DND-41 (cell line): ENCODE data around the gene SCRN2.

Experiments
- ATAC-seq: fragments of 200-7000 bp; cut with Tn5 transposase; 3 replicates; pipeline ENCODE4 v1.9.1; 2021; ENCODE audit warnings: low read depth; ENCODE audit not compliant: insufficient read depth
- DNase-seq: peaks from one replicate; pipeline ENCODE4 v3.0.0-alpha.2; 2020
- H2AFZ ChIP-seq: 2 replicates; pipeline ENCODE4 v1.6.0; 2012; ENCODE audit warnings: low read depth, low read length
- H3K27ac ChIP-seq: 2 replicates; pipeline ENCODE4 v1.5.1; 2012; ENCODE audit warnings: low read length, inconsistent platforms
- H3K27me3 ChIP-seq: fragments of 200-600 bp; sonication (generic); 2 replicates; pipeline ENCODE4 v1.6.0; 2012; ENCODE audit warnings: low read length, mild to moderate bottlenecking, inconsistent platforms; ENCODE audit not compliant: insufficient read depth, poor library complexity
- H3K36me3 ChIP-seq: 2 replicates; pipeline ENCODE4 v1.5.1; 2012; ENCODE audit warnings: low read length, inconsistent platforms; ENCODE audit not compliant: insufficient read depth
- H3K4me1 ChIP-seq: 2 replicates; pipeline ENCODE4 v1.5.1; 2012; ENCODE audit warnings: mild to moderate bottlenecking, low read length; ENCODE audit not compliant: insufficient read depth
- H3K4me2 ChIP-seq: 2 replicates; pipeline ENCODE4 v1.6.0; 2012; ENCODE audit warnings: mild to moderate bottlenecking, moderate library complexity, low read length, inconsistent platforms; ENCODE audit not compliant: insufficient read depth
- H3K4me3 ChIP-seq, 2 experiments: fragments of 200-600 bp in 1 of 2; shearing (Covaris generic) in 1 of 2; 2 replicates each; pipeline ENCODE4 v1.5.1; 2012 to 2016; ENCODE audit warnings: inconsistent platforms in 2 of 2, low read length in 2 of 2, mild to moderate bottlenecking in 2 of 2, low read depth in 1 of 2, moderate library complexity in 1 of 2
- H3K79me2 ChIP-seq: 2 replicates; pipeline ENCODE4 v1.6.0; 2012; ENCODE audit warnings: low read length, inconsistent platforms; ENCODE audit not compliant: insufficient read depth
- H3K9ac ChIP-seq: 2 replicates; pipeline ENCODE4 v1.6.0; 2012; ENCODE audit warnings: low read depth, mild to moderate bottlenecking, inconsistent platforms, low read length, moderate library complexity
- H3K9me3 ChIP-seq: 2 replicates; pipeline ENCODE4 v1.5.1; 2012; ENCODE audit warnings: low read length, moderate library complexity, mild to moderate bottlenecking, inconsistent platforms; ENCODE audit not compliant: insufficient read depth, severe bottlenecking
- H4K20me1 ChIP-seq: 2 replicates; pipeline ENCODE4 v1.6.0; 2012; ENCODE audit warnings: low read length; ENCODE audit not compliant: insufficient read depth
- CTCF ChIP-seq: IDR thresholded peaks from 2 replicates; pipeline ENCODE4 v1.5.1; 2012; ENCODE audit warnings: borderline replicate concordance, low read length, moderate library complexity, mild to moderate bottlenecking; ENCODE audit not compliant: poor library complexity, severe bottlenecking; ENCODE audit errors: extremely low read depth
- EZH2 ChIP-seq: IDR thresholded peaks from 3 replicates; pipeline ENCODE4 v1.6.1; 2012; ENCODE audit warnings: borderline replicate concordance, low read depth, mild to moderate bottlenecking, moderate library complexity, low read length, inconsistent platforms; ENCODE audit not compliant: severe bottlenecking

Gene SCRN2

GRCh38 chr17:47831003-47831933, 9.8 kb downstream of the SCRN2 start, which contains the start of the genes LRRC46 and MRPL10:
LRRC46 (plus strand) TSS chr17:47831670; CDS start chr17:47831990, 320 bp downstream.
MRPL10 (minus strand) TSS chr17:47831541; CDS start chr17:47831511, 30 bp downstream.
- Histone ChIP-seq H3K4me2 (peak within 1 kb of the TSS; percentile 73), H3K9ac (peak within 1 kb of the TSS; percentile 77), H3K27me3 (no peaks in the 10 kb centered on the region), H3K79me2 (peaks cover 32% of the 10 kb centered on the region), H2AFZ (peak within 1 kb of the TSS; percentile 97), H4K20me1 (peaks cover 6% of the 10 kb centered on the region), H3K4me1 (peaks cover 30% of the 10 kb centered on the region), H3K9me3 (no peaks in the 10 kb centered on the region), H3K4me3 (peak within 1 kb of the TSS; percentile 93 to 97), H3K36me3 (peaks cover 30% of the 10 kb centered on the region), H3K27ac (peak within 1 kb of the TSS; percentile 91)
- peak; percentile 93 for DNase-seq
- TF ChIP-seq CTCF (peak; percentile 53), EZH2 (no peak)
- ATAC-seq = peak; percentile 95

DNA sequence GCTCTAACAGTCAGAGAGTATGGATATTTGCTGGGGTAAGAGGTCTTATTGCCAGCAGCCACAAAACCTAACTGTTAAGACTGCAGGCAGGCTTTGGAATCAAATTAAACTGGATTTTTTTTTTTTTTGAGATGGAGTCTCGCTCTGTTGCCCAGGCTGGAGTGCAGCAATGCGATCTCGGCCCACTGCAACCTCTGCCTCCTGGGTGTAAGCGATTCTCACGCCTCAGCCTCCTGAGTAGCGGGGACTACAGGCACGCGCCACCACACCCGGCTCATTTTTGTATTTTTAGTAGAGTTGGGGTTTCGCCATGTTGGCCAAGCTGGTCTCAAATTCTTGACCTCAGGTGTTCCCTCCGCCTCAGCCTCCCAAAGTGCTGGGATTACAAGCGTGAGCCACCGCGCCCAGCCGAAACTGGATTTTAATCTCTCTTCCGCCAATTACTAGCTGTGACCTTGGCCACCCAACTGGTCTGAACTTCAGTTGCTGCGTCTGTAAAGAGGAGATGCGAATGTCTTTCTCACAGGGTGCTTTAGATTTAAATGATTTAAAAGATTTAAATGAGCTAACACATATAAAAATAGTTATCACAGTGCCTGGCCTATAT, 10.6 kb downstream of the SCRN2 start:
- TF ChIP-seq EZH2 = no peak
- TF ChIP-seq CTCF = no peak

GRCh38 chr17:47829870-47830269, 11.2 kb downstream of the SCRN2 start:
- Histone ChIP-seq H3K9me3 (no peaks in the 10 kb centered on the region), H3K4me1 (peaks cover 30% of the 10 kb centered on the region), H3K36me3 (peaks cover 35% of the 10 kb centered on the region), H3K27ac (no peak overlapping the region), H3K27me3 (no peaks in the 10 kb centered on the region), H3K79me2 (peaks cover 32% of the 10 kb centered on the region), H3K9ac (peak overlapping the region; percentile 77), H2AFZ (no peak overlapping the region), H3K4me3 (peak overlapping the region in 1 of 2 experiments; percentile 93; a peak in 2 of 4 replicates), H4K20me1 (peaks cover 6% of the 10 kb centered on the region), H3K4me2 (peak overlapping the region; percentile 73)
- no peak for DNase-seq
- TF ChIP-seq CTCF (no peak), EZH2 (no peak)
- ATAC-seq = no peak

More for the DNA sequence above, 10.6 kb downstream of the SCRN2 start:
- Histone ChIP-seq H3K4me3 (peak overlapping the region; percentile 93 to 97), H3K9ac (peak overlapping the region; percentile 77), H3K4me2 (peak overlapping the region; percentile 73), H3K27ac (peak overlapping the region; percentile 91), H3K27me3 (no peaks in the 10 kb centered on the region), H3K9me3 (no peaks in the 10 kb centered on the region), H4K20me1 (peaks cover 6% of the 10 kb centered on the region), H3K4me1 (peaks cover 30% of the 10 kb centered on the region), H2AFZ (peak overlapping the region; percentile 97), H3K79me2 (peaks cover 32% of the 10 kb centered on the region), H3K36me3 (peaks cover 30% of the 10 kb centered on the region)
- no peak for DNase-seq
- ATAC-seq = no peak
